Right atrium auricular region (tissue), 2 donors: ENCODE data around the gene GADD45GIP1. TPM values are rescaled to one million over a fixed set of nuclear protein-coding genes. Genes with fewer than 3 reads are reported as not detected.
"Not testable (repeated sequence)": the region's sequence is repeated elsewhere in the genome, so short reads cannot be mapped to it uniquely, and the experiment has no call there.

Experiments used
- DNase-seq: peaks from one replicate; pipeline ENCODE4 v3.0.0-alpha.2; 2019; ENCODE audit warnings: low spot score
- H3K27ac ChIP-seq, 2 donors: fragments of 200-600 bp; sonication (generic); 1 replicate in 1 of 2; 2 replicates in 1 of 2; pipeline ENCODE4 v1.5.1; 2016 to 2019
- H3K27me3 ChIP-seq, 2 donors: fragments of 200-600 bp; sonication (generic); one replicate each; pipeline versions ENCODE4 v1.5.1 to v1.6.0; 2017 to 2019
- H3K36me3 ChIP-seq: fragments of 200-600 bp; sonication (generic); one replicate; pipeline ENCODE4 v1.5.1; 2016
- H3K4me1 ChIP-seq, 2 donors: fragments of 200-600 bp; sonication (generic); one replicate each; pipeline versions ENCODE4 v1.5.1 to v1.6.0; 2017 to 2019
- H3K4me3 ChIP-seq, 2 donors: fragments of 200-600 bp; sonication (generic); 1 replicate in 1 of 2; 2 replicates in 1 of 2; pipeline ENCODE4 v1.5.1; 2017 to 2019; ENCODE audit warnings: mild to moderate bottlenecking in 1 of 2, moderate library complexity in 1 of 2
- H3K9me3 ChIP-seq, 2 donors: fragments of 200-600 bp; sonication (generic); one replicate each; pipeline ENCODE4 v1.5.1; 2019
- CTCF ChIP-seq, 2 donors: fragments of 200-600 bp; sonication (generic); IDR thresholded peaks; one replicate each; pipeline ENCODE4 v1.5.1; 2019; ENCODE audit warnings: antibody characterized with exemption in 2 of 2
- total RNA-seq, 2 donors: library from RNA; depleted of rRNA; stranded (reverse); fragments of >200 nt; gene quantifications; one replicate each; pipeline ENCODE4 v1.1.0, GENCODE V29; 2016

Gene GADD45GIP1
- total RNA-seq, 2 donors from 2014 or later: 48.5 to 58.7 TPM

- DNase-seq: no peak
- Histone ChIP-seq H3K4me1 (peaks cover 0 to 43% of the 10 kb centered on the region in 2 donors), H3K36me3 (peaks cover 66% of the 10 kb centered on the region), H3K4me3 (no peak overlapping the region), H3K27ac (peak overlapping the region; percentile 60 to 61), H3K9me3 (no peaks in the 10 kb centered on the region), H3K27me3 (no peaks in the 10 kb centered on the region)
- no peak for TF ChIP-seq CTCF (IDR thresholded peaks at IDR 0.05)
Measured at GRCh38 chr19:12953138-12953798, 3.8 kb downstream of the GADD45GIP1 start.

GRCh38 chr19:12952488-12953137, 4.4 kb downstream of the GADD45GIP1 start:
- DNase-seq: peak; percentile 75
- no peaks in the 10 kb centered on the region for H3K27me3 ChIP-seq
- H3K36me3 ChIP-seq: peaks cover 72% of the 10 kb centered on the region
- peaks cover 0 to 48% of the 10 kb centered on the region in 2 donors for H3K4me1 ChIP-seq
- TF ChIP-seq CTCF (IDR thresholded peaks at IDR 0.05): no peak
- peak overlapping the region; percentile 60 to 61 for H3K27ac ChIP-seq
- H3K4me3 ChIP-seq: no peak overlapping the region
- no peaks in the 10 kb centered on the region for H3K9me3 ChIP-seq

GRCh38 chr19:12952050-12952449, 5.0 kb downstream of the GADD45GIP1 start:
- not testable (repeated sequence) for H3K4me3 ChIP-seq, DNase-seq, H3K27me3 ChIP-seq, H3K9me3 ChIP-seq
- Histone ChIP-seq H3K4me1 (peaks cover 0 to 54% of the 10 kb centered on the region in 2 donors), H3K27ac (peak overlapping the region in 1 of 2 donors; percentile 60), H3K36me3 (peaks cover 73% of the 10 kb centered on the region)

- no peak for TF ChIP-seq CTCF (IDR thresholded peaks at IDR 0.05)
- Histone ChIP-seq H3K27me3 (no peaks in the 10 kb centered on the region), H3K4me1 (peaks cover 0 to 49% of the 10 kb centered on the region in 2 donors), H3K9me3 (no peaks in the 10 kb centered on the region), H3K4me3 (no peak overlapping the region), H3K27ac (no peak overlapping the region), H3K36me3 (peaks cover 76% of the 10 kb centered on the region)
- no peak for DNase-seq
Measured at GRCh38 chr19:12949363-12950283, 7.4 kb downstream of the GADD45GIP1 start.

- Histone ChIP-seq H3K27ac (no peak overlapping the region), H3K9me3 (no peaks in the 10 kb centered on the region), H3K4me3 (no peak overlapping the region), H3K4me1 (peaks cover 0 to 49% of the 10 kb centered on the region in 2 donors), H3K27me3 (no peaks in the 10 kb centered on the region), H3K36me3 (peaks cover 76% of the 10 kb centered on the region)
- DNase-seq: no peak
- no peak for TF ChIP-seq CTCF (IDR thresholded peaks at IDR 0.05)
Measured at GRCh38 chr19:12948612-12949362, 8.2 kb downstream of the GADD45GIP1 start.
